GM12801 (cell line): ENCODE measurements around the gene CA10.

ENCODE experiments used
- CTCF ChIP-seq: IDR thresholded peaks from one replicate; pipeline ENCODE4 v1.5.1; 2011; ENCODE audit warnings: control low read depth; ENCODE audit not compliant: insufficient read length; ENCODE audit errors: extremely low read depth

The CA10 gene

DNA sequence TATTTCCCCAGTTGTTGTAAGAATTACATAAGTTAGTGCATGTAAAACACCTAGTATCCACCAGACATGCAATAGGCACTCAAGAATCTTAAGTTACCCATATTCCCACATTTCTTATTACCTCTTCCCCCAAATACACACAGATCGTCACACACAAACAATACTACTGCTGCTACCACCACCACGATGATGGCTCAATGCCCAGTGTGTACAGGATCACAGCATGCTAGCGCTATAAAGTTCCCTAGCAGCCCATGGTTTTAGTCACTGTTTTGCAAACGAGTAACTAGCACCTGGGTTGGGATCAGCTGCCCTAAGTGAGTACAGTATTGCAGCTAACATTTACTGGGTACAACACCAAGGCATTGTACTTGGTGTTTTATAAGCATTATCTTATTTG, 486.4 kb downstream of the CA10 start:
- no peak for TF ChIP-seq CTCF

DNA sequence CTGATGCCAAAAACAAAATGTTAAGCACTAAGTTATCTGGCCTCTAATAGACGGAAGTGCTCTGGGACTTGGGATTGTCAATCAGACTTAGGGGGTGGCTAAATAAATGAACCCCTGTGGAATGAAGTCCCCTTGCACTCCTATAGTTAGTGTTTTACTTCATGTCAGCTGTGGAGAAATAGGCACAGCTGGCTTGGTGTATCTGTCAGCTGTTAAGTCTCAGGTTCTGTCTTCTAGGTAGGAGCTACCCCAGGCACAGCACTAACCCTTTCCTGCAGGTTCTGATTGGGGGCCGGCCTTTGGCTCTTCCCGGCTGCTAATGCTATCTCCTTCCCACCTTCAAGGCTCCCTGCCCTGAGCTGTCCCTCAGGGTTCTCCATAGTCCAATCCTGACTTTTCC, 487.6 kb downstream of the CA10 start:
- no peak for TF ChIP-seq CTCF

DNA sequence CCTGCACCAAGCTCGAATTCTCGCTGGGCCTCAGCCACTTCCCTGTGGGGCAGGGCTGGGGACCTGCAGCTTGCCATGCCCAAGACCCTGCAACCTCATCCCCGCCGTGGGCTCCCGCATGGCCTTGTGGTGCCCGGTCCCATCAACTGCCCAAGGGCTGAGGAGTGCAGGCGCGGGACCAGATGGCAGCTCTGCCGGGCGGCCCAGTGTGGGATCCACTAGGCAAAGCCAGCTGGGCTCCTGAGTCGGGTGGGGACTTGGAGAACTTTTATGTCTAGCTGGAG, 489.6 kb downstream of the CA10 start:
- TF ChIP-seq CTCF: no peak

DNA sequence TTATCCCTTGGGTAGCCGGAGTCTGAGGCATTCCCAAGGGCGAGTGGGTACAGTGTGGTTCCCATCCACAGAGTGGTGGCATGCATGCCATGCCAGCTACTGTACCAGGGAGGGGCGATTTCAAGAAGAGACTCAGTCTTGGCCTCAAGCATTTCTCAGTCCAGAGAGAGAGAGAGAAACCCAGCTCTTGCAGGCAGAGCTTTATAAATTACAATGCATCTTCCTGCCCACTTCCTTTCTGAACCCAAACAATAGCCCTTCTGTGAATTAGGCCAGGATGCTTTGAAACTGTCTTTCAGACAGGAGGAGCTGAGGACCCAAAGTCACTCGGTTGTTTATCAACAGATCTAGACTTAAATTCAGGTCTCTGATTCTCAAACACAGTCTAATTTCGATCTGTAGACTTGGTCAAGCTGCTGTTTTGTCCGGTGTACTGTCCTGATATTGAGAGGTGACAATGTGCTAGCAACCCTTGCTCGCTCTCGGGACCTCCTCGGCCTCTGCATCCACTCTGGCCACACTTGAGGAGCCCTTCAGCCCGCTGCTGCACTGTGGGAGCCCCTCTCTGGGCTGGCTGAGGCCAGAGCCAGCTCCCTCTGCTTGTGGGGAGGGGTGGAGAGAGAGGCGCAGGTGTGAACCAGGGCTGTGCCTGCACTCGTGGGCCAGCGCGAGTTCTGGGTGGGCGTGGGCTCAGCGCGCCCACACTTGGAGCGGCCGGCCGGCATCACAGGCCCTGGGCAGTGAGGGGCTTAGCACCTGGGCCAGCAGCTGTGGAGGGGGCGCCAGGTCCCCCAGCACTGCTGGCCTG, 490.2 kb downstream of the CA10 start:
- no peak for TF ChIP-seq CTCF

DNA sequence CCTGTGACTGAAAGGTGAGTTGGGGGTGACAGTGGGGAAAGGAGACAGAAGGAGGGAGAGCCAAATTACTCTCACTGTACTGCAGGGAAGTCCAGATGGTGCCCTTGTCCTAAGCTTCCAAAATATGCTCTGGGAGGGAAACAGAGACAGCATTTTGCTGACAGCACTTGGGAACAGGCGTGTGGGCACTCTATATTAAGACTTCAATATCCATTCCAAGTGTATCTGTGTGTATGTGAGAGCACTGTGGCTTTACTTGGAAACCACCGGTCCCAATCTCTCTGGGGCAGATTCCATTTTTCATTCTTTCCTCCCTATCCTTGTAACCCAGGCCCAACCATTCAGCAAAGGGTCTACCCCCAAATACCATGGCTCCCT, 490.8 kb downstream of the CA10 start:
- TF ChIP-seq CTCF: no peak

DNA sequence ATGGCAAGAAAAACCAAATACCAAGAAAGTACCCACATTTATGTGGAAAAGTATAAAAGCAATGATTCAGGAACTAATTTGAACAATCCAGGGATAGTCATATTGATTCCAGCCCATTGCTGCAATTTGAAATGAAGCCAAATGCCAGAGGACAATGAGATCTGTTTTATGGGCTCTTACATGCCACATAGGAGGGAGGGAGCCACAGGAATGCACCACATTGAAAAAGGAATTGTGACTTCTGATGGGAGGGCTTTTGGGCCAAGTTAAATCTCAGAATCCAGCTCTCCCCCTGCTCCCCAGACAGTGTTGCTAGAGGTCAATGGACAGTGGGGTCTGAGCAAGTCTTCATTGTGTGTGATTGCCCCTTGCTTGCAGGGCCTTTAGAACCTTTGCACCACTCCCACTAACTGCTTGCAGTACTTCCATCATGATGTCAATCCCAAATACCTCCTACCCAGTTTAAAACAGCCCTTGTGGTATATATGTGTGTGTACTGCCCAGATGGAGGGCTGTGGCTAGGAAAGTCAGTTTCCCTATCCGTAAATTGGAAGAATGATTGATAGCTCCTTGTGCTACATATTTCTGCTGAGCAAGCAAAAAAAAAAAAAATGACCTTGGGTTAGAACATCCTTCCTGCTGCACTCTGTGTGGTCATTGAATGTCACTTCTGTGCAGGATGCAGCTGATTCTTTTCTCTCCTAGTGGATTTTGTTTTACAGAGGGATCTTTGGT, 491.4 kb downstream of the CA10 start:
- no peak for TF ChIP-seq CTCF

GRCh38 chr17:51662204-51663056, 496.1 kb downstream of the CA10 start:
- no peak for TF ChIP-seq CTCF
